Colonic mucosa (tissue), 4 donors: ENCODE results near the gene MT1X. TPM values are rescaled to one million over a fixed set of nuclear protein-coding genes. Genes with fewer than 3 reads are reported as not detected.
A peak's percentile ranks its signal among the peaks of the same experiment; 100 is the strongest.
"Not testable (repeated sequence)": the region's sequence is repeated elsewhere in the genome, so short reads cannot be mapped to it uniquely, and the experiment has no call there.

Source experiments
- DNase-seq: peaks from one replicate; pipeline ENCODE4 v3.0.0-alpha.2; 2020
- H3K27ac ChIP-seq: fragments of 200-600 bp; one replicate; pipeline ENCODE4 v1.8.0; 2021
- H3K27me3 ChIP-seq: fragments of 200-600 bp; one replicate; pipeline ENCODE4 v1.8.0; 2021
- H3K36me3 ChIP-seq: fragments of 200-600 bp; one replicate; pipeline ENCODE4 v1.8.0; 2021
- H3K4me1 ChIP-seq: fragments of 200-600 bp; one replicate; pipeline ENCODE4 v1.8.0; 2021; ENCODE audit warnings: mild to moderate bottlenecking
- H3K4me3 ChIP-seq: fragments of 200-600 bp; one replicate; pipeline ENCODE4 v1.8.0; 2021
- H3K9ac ChIP-seq, 2 donors: one replicate each; pipeline ENCODE4 v1.7.0; 2013; ENCODE audit warnings: control low read depth in 2 of 2, low read depth in 2 of 2, low read length in 2 of 2
- H3K9me3 ChIP-seq: fragments of 200-600 bp; one replicate; pipeline ENCODE4 v1.8.0; 2021
- CTCF ChIP-seq: fragments of 200-600 bp; IDR thresholded peaks from one replicate; pipeline ENCODE4 v1.8.0; 2022; ENCODE audit warnings: antibody characterized with exemption, mild to moderate bottlenecking
- intact Hi-C: fragments of 100-400 bp; cut with DNase I; formaldehyde crosslinking; loops from one replicate; pipeline ENCODE4 v1.14.1; 2022
- total RNA-seq, 2 donors: library from RNA; stranded (reverse); fragmentation: NEBNext Ultra II Directional in 1 of 2; extraction: Animal tissue kit (Norgen Biotek cat#: 25700) in 1 of 2; gene quantifications; one replicate each; pipeline ENCODE4 v1.2.1, GENCODE V29; 2021
- donor health status: healthy.
- donor health status: DM: no; HTN: no; CAD: no.
- donor health status: DM: no; HTN: no; CAD: no.

The MT1X gene
- total RNA-seq, 2 donors from 2014 or later, result 112 to 149 TPM

GRCh38 chr16:56672761-56673536 is 9.3 kb upstream of the MT1X start:
- Histone ChIP-seq H3K4me3 (no peak overlapping the region), H3K4me1 (no peaks in the 10 kb centered on the region), H3K27me3 (peaks cover 27% of the 10 kb centered on the region), H3K9me3 (no peaks in the 10 kb centered on the region), H3K27ac (no peak overlapping the region), H3K9ac (no peak overlapping the region), H3K36me3 (no peaks in the 10 kb centered on the region)
- intact Hi-C loops, result no loop called here
- no peak for DNase-seq
- TF ChIP-seq CTCF, result no peak

GRCh38 chr16:56673921-56674320 is 8.3 kb upstream of the MT1X start:
- peaks cover 17% of the 10 kb centered on the region for H3K27me3 ChIP-seq

GRCh38 chr16:56674570-56674969 is 7.7 kb upstream of the MT1X start:
- H3K4me3 ChIP-seq, H3K9ac ChIP-seq, H3K4me1 ChIP-seq, DNase-seq, intact Hi-C loops, H3K27ac ChIP-seq, H3K9me3 ChIP-seq, H3K36me3 ChIP-seq: not testable (repeated sequence)
- peaks cover 12% of the 10 kb centered on the region for H3K27me3 ChIP-seq

More at GRCh38 chr16:56673921-56674320, 8.3 kb upstream of the MT1X start:
- intact Hi-C loops, result no loop called here
- Histone ChIP-seq H3K9me3 (no peaks in the 10 kb centered on the region), H3K9ac (no peak overlapping the region), H3K27ac (no peak overlapping the region), H3K4me1 (no peaks in the 10 kb centered on the region), H3K36me3 (no peaks in the 10 kb centered on the region), H3K4me3 (no peak overlapping the region)
- no peak for DNase-seq
- TF ChIP-seq CTCF, result peak; percentile 29

- peak overlapping the region; percentile 30 to 46 for H3K9ac ChIP-seq
- TF ChIP-seq CTCF, result no peak
- H3K27ac ChIP-seq, result no peak overlapping the region
- H3K9me3 ChIP-seq, result no peaks in the 10 kb centered on the region
- peaks cover 6% of the 10 kb centered on the region for H3K27me3 ChIP-seq
- no peak for DNase-seq
- peak overlapping the region; percentile 29 for H3K4me3 ChIP-seq
- intact Hi-C loops, result no loop called here
- H3K36me3 ChIP-seq, result no peaks in the 10 kb centered on the region
- H3K4me1 ChIP-seq, result no peaks in the 10 kb centered on the region
Measured at GRCh38 chr16:56675685-56676210, 6.5 kb upstream of the MT1X start.

GRCh38 chr16:56677474-56677873 is 4.8 kb upstream of the MT1X start:
- Histone ChIP-seq H3K36me3 (no peaks in the 10 kb centered on the region), H3K27me3 (peaks cover 6% of the 10 kb centered on the region), H3K9me3 (no peaks in the 10 kb centered on the region), H3K27ac (no peak overlapping the region), H3K4me1 (peaks cover under 1% of the 10 kb centered on the region), H3K9ac (no peak overlapping the region), H3K4me3 (no peak overlapping the region)
- no peak for TF ChIP-seq CTCF
- no peak for DNase-seq
- intact Hi-C loops, result no loop called here

- Histone ChIP-seq H3K9ac (no peak overlapping the region), H3K27ac (no peak overlapping the region), H3K4me3 (no peak overlapping the region), H3K27me3 (peaks cover 6% of the 10 kb centered on the region), H3K9me3 (no peaks in the 10 kb centered on the region), H3K4me1 (peaks cover 9% of the 10 kb centered on the region), H3K36me3 (no peaks in the 10 kb centered on the region)
- no peak for TF ChIP-seq CTCF
- intact Hi-C loops, result no loop called here
- DNase-seq, result no peak
Measured at GRCh38 chr16:56679078-56679730, 3.1 kb upstream of the MT1X start.
